LNCAP (cell line): ENCODE data around the gene PJVK.

Experiments
- TF ChIP-seq, protein P1 (sequence below): fragments of 450-650 bp; IDR thresholded peaks from 2 replicates; pipeline ENCODE4 v1.5.1; 2017; ENCODE audit warnings: mild to moderate bottlenecking

The PJVK gene

DNA sequence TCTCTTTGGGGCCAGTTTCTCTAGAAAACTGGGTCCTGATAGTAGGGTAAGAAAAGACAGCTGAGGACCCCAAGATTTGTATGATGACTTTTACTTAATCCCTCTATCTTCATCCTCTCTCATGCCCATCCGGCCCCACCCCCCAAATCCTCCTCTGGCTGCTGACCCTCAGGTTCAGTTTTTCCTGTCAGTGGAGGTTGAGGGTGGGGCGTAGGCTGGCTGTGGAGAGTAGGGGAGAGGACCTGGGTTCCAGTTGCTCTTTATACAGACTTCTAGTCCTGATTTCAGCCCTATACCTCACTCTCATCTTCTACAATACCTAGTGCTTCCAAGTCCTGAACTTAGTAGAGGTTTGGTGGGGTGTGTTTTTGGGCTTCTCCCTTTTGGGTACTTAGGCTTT lies 57.5 kb downstream of the PJVK start:
- TF ChIP-seq, protein P1, sequence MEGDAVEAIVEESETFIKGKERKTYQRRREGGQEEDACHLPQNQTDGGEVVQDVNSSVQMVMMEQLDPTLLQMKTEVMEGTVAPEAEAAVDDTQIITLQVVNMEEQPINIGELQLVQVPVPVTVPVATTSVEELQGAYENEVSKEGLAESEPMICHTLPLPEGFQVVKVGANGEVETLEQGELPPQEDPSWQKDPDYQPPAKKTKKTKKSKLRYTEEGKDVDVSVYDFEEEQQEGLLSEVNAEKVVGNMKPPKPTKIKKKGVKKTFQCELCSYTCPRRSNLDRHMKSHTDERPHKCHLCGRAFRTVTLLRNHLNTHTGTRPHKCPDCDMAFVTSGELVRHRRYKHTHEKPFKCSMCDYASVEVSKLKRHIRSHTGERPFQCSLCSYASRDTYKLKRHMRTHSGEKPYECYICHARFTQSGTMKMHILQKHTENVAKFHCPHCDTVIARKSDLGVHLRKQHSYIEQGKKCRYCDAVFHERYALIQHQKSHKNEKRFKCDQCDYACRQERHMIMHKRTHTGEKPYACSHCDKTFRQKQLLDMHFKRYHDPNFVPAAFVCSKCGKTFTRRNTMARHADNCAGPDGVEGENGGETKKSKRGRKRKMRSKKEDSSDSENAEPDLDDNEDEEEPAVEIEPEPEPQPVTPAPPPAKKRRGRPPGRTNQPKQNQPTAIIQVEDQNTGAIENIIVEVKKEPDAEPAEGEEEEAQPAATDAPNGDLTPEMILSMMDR = no peak

GRCh38 chr2:178510384-178510783 lies 59.2 kb downstream of the PJVK start:
- TF ChIP-seq, protein P1 = no peak
